NCI-H69 (cell line): ENCODE measurements around the gene FCER2.
A peak's percentile ranks its signal among the peaks of the same experiment; 100 is the strongest.

Experiments
- DNase-seq: peaks from one replicate; lab custom pipeline; 2025; lab: John Stamatoyannopoulos, UW

The FCER2 gene

GRCh38 chr19:7699417-7700401, 2.2 kb downstream of the FCER2 start:
- no peak for DNase-seq

DNA sequence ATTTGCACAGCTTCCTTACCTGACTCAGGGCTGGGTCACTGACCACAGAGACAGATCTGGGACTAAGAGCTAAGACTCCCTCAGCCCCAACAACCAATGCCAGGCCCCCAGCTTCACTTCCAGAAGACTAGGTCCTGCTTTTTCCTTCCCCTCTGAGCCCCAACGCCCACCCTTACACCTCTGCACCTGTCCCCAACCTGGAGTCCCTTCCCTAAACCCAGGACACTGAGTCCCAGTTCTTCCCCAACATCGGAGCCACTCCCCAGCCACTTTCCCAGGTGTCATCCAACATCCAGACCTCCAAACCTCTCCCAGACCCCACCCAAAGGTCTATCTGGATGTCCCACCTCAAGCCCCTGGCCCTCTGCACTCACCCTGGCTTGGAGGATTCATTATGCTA, 2.9 kb downstream of the FCER2 start:
- DNase-seq, result no peak

DNA sequence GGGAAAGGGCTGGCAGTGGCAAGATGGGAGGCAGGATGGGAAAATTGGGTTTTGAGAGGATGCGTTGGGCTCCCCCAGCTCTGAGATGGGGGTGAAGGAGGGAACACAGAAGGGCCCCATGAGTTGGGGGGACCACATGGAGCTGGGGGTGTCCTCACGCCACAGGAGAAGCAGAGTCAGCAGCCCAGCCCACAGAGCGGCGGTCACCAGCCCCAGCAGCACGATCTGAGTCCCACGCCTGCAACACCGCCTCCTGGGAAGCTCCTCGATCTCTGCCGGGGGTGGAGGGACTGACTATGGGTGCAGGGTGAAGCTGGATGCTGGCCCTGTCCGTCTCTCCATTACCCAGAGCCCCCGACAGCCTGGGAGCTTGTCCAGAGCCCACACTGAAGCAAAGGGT, 3.3 kb downstream of the FCER2 start:
- no peak for DNase-seq

- no peak for DNase-seq
Measured at GRCh38 chr19:7697721-7698287, 4.1 kb downstream of the FCER2 start.

- DNase-seq, result no peak
Measured at GRCh38 chr19:7694499-7694898, 7.4 kb downstream of the FCER2 start.

- no peak for DNase-seq
Measured at GRCh38 chr19:7692417-7693088, 9.4 kb downstream of the FCER2 start.

DNA sequence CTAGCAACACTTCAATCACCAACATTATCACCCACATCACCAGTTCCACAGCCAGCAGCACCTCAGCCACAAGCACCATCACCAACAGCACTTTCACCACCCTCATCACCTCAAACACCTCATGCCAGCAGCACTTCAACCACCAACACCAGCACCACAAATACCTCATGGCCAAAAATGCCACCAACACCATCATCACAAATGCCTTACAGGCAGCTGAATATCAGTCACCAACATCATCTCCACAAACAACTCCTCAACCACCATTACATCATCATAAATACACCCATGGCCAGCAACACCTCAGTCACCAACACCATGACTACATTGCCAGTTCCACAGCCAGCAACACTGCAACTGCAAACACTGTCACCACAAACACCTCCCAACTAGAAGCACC, 10.4 kb downstream of the FCER2 start:
- DNase-seq, result no peak

DNA sequence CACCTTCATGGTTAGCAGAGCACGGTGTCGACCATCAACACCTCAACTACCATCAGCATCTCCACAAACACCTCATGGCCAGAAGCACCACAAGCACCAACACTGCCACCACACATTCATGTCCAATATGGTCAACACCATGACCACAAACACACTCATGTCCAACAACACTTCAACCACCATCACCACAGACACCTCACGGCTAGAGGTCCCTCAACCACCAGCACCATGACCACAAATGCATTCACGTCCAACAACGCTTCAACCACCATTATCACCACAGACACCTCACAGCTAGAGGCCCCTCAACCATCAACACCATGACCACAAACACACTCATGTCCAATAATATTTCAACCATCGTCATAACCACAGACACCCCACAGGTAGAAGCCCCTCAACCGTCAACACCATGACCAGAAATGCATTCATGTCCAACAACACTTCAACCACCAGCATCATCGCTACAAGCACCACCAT, 11.1 kb downstream of the FCER2 start:
- DNase-seq, result no peak

GRCh38 chr19:7689165-7689564, 12.8 kb downstream of the FCER2 start:
- no peak for DNase-seq

- no peak for DNase-seq
Measured at GRCh38 chr19:7687177-7687576, 14.8 kb downstream of the FCER2 start.

- DNase-seq, result no peak
Measured at GRCh38 chr19:7685546-7686445, 16.1 kb downstream of the FCER2 start.

GRCh38 chr19:7682175-7682855, 19.6 kb downstream of the FCER2 start:
- DNase-seq, result no peak

- DNase-seq, result peak; percentile 39
Measured at GRCh38 chr19:7681340-7682174, 20.4 kb downstream of the FCER2 start.

GRCh38 chr19:7680606-7681339, 21.2 kb downstream of the FCER2 start, which contains the start of gene TRAPPC5:
Gene TRAPPC5, plus strand, starts transcription at chr19:7680833. Its CDS starts 1,421 bp downstream, at chr19:7682254.
- DNase-seq, result peak; percentile 93

DNA sequence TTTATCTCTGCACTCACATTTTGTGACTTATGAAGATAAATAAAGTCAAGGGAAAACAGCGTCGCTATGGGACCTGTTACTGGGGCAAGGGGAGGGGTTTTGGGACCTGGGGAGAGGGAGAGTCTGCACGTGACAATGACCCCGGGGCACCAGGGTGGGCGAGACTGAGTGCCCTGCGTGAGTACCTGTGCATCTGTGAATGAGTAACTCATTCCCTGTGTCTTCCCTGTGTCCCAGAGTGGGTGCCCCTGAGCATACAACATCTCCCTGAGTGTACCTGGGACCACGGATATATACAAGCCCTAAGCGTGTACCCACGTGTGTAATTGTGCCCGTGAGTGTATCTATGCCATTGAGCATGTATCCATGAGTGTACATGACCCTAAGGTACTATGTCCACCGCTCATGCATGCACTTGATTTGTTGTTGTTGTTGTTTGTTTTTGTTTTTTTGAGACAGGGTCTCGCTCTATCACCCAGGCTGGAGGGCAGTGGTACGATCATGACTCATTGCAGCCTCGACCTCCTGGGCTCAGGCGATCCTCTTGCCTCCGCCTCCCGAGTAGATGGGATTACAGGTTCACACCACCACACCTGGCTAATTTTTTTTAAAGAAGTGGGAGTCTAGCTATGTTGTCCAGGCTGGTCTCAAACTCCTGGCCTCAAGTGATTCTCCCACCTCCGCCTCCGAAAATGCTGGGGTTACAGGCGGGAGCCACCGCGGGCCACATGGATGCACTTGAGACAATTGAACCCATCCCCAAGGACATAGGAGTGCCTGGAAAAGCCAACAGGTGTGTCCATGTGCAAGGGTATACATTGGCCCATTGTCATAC, 21.9 kb downstream of the FCER2 start:
- DNase-seq, result no peak

GRCh38 chr19:7678971-7679751, 22.8 kb downstream of the FCER2 start:
- peak; percentile 58 for DNase-seq

- no peak for DNase-seq
Measured at GRCh38 chr19:7677669-7678311, 24.1 kb downstream of the FCER2 start.
